ENCODE results near the gene BUD31. TPM values are rescaled to one million over a fixed set of nuclear protein-coding genes. Genes with fewer than 3 reads are reported as not detected.

BUD31 gene
- total RNA-seq, 2 experiments from 2014 or later, result 147 to 153 TPM

DNA sequence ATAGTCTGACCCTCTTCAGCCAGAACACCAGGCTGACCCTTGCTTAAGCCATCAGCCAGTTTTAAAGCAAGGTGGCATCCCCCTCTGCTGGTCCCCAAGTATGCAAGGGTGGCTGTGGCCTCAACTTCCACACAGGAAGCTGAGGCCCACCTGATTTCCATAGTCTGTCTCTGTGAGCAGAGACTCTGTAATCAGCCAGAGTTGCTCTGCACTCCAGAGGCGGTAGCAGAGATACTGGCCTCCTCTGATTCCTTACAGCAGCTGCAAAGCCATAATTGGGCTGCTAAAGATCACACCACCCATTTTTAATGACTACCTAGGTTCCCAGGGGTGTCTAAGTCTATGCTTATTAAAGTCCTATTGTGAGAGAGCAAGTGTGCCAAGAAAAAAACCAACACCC, 2.2 kb upstream of the BUD31 start:
- Mint-ChIP-seq H3K27ac (peak overlapping the region; percentile 87), H3K36me3 (ENCODE audit: low read depth) (peaks cover 70% of the 10 kb centered on the region), H3K9me3 (no peaks in the 10 kb centered on the region), H3K27me3 (no peaks in the 10 kb centered on the region), H3K4me3 (peak overlapping the region; percentile 93), H3K4me1 (ENCODE audit: low read depth) (peaks cover 61% of the 10 kb centered on the region)
- DNase-seq (no peak), ATAC-seq (ENCODE audit: poor library complexity) (no peak)
- no peak overlapping the region for H3K4me3 ChIP-seq (ENCODE audit: low read length)
- peak overlapping the region; percentile 98 to 99 for H3K27ac ChIP-seq (ENCODE audit: low read depth in 1 of 2, low read length in 2 of 2)
- H3K36me3 ChIP-seq (ENCODE audit: insufficient read depth, low read length), result peaks cover 38% of the 10 kb centered on the region
- peaks cover 55% of the 10 kb centered on the region for H3K4me1 ChIP-seq (ENCODE audit: insufficient read depth, low read length)
- intact Hi-C loops (cut with DNase I, micrococcal nuclease), result loop anchor here in 1 of 2 experiments (10.0 kb wide), 1 partner anchor 82 kb away; the partner anchor contains the start of gene ARPC1A
- TF ChIP-seq, protein P1, sequence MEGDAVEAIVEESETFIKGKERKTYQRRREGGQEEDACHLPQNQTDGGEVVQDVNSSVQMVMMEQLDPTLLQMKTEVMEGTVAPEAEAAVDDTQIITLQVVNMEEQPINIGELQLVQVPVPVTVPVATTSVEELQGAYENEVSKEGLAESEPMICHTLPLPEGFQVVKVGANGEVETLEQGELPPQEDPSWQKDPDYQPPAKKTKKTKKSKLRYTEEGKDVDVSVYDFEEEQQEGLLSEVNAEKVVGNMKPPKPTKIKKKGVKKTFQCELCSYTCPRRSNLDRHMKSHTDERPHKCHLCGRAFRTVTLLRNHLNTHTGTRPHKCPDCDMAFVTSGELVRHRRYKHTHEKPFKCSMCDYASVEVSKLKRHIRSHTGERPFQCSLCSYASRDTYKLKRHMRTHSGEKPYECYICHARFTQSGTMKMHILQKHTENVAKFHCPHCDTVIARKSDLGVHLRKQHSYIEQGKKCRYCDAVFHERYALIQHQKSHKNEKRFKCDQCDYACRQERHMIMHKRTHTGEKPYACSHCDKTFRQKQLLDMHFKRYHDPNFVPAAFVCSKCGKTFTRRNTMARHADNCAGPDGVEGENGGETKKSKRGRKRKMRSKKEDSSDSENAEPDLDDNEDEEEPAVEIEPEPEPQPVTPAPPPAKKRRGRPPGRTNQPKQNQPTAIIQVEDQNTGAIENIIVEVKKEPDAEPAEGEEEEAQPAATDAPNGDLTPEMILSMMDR (IDR thresholded peaks at IDR 0.05), result no peak
- CTCF ChIA-PET, result interaction anchor here (1.8 to 2.3 kb wide), 2 partner anchors 32 to 41 kb away, joined by 4 to 7 read pairs; partner anchors contain the start of gene ARPC1B
- H3K9me3 ChIP-seq (ENCODE audit: control insufficient read depth in 1 of 2, insufficient read depth in 1 of 2, low read length in 2 of 2), result no peaks in the 10 kb centered on the region
- no peaks in the 10 kb centered on the region for H3K27me3 ChIP-seq (ENCODE audit: control insufficient read depth in 1 of 2, insufficient read depth in 2 of 2, low read length in 2 of 2)
- POLR2A ChIA-PET, result interaction anchor here (0.8 to 4.2 kb wide), 7 partner anchors 8 to 1468 kb away, joined by 3 to 105 read pairs (median 9); partner anchors contain the start of genes ARPC1B, MEPCE, SRRT and ZCWPW1

DNA sequence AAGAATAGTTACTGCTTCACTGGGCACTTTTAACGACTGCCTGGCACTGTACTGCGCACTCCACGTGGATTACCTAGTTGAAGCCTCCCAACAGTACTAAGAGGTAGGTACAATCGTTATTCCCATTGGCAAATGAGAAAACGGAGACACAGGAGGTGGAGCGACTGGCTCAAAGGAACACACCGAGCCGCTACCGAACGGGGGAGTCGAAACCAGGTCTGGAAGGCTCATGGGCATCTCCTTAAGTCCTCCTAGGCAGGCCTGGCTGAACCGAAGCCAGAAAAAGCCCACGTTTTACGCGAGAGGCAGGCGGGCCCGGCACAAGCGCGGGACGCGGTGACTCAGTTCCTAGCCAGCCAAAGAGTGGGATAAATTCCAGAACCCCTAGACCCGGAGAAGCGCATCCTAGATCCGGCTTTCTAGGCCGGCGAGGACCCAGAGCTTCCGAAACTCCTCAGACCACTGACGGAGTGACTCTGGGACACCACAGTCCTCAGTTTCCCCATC, 844 bp upstream of the BUD31 start:
- POLR2A ChIA-PET, result interaction anchor here (0.7 to 4.2 kb wide), 19 partner anchors 8 to 1021 kb away, joined by 3 to 105 read pairs (median 15); partner anchors contain the start of genes ARPC1A, ARPC1B, CPSF4 and FAM200A
- no peaks in the 10 kb centered on the region for H3K27me3 ChIP-seq (ENCODE audit: control insufficient read depth in 1 of 2, insufficient read depth in 2 of 2, low read length in 2 of 2)
- H3K9me3 ChIP-seq (ENCODE audit: control insufficient read depth in 1 of 2, insufficient read depth in 1 of 2, low read length in 2 of 2), result no peaks in the 10 kb centered on the region
- DNase-seq (peak in 9 of 14 experiments; percentile 11 to 63 (median 29)), ATAC-seq (ENCODE audit: poor library complexity) (no peak)
- TF ChIP-seq, protein P1 (IDR thresholded peaks at IDR 0.05), result no peak
- Mint-ChIP-seq H3K27ac (peak overlapping the region; percentile 87), H3K9me3 (no peaks in the 10 kb centered on the region), H3K4me3 (peak overlapping the region; percentile 93), H3K27me3 (no peaks in the 10 kb centered on the region), H3K4me1 (ENCODE audit: low read depth) (peaks cover 60% of the 10 kb centered on the region), H3K36me3 (ENCODE audit: low read depth) (peaks cover 73% of the 10 kb centered on the region)
- H3K36me3 ChIP-seq (ENCODE audit: insufficient read depth, low read length), result peaks cover 44% of the 10 kb centered on the region
- H3K4me3 ChIP-seq (ENCODE audit: low read length), result peak overlapping the region; percentile 99
- intact Hi-C loops (cut with DNase I, micrococcal nuclease), result loop anchor here (1.0 to 10.0 kb wide), 10 partner anchors 15 to 97 kb away; partner anchors contain the start of genes ARPC1A (in 1 of the 2), ARPC1B (in 1 of the 2), ATP5MF (in 1 of the 2) and ZKSCAN5 (in 1 of the 2)
- peaks cover 55% of the 10 kb centered on the region for H3K4me1 ChIP-seq (ENCODE audit: insufficient read depth, low read length)
- CTCF ChIA-PET, result interaction anchor here (1.0 to 2.3 kb wide), 3 partner anchors 8 to 172 kb away, joined by 3 to 7 read pairs (median 4); partner anchors contain the start of gene ARPC1B
- H3K27ac ChIP-seq (ENCODE audit: low read depth in 1 of 2, low read length in 2 of 2), result peak overlapping the region; percentile 98 to 99

DNA sequence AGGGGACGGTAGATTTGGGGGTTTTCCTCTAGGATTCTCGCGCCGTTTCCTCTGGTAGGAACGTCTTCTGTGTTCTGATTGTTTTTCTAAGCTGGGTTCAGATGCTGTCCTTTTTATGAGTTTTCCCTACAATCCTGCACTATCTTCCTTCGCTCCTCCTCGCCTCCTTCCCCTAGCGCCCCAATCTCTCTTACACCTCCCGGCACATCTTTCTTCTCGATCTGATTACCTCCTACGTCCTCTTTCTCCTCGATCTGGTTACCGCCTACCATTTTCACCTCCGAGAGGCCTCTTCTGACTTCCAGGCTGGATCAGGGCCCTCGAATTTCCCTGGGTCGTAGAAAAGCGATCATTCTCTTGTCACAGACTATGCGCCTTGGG, 413 bp downstream of the BUD31 start:
- intact Hi-C loops (cut with DNase I, micrococcal nuclease), result loop anchor here (1.0 to 10.0 kb wide), 7 partner anchors 16 to 96 kb away; partner anchors contain the start of genes ARPC1A (in 1 of the 2), ATP5MF (in 1 of the 2) and ZKSCAN5 (in 1 of the 2)
- peak overlapping the region; percentile 93 for H3K4me3 Mint-ChIP-seq

More for the DNA sequence above, 413 bp downstream of the BUD31 start:
- Mint-ChIP-seq H3K9me3 (no peaks in the 10 kb centered on the region), H3K36me3 (ENCODE audit: low read depth) (peaks cover 68% of the 10 kb centered on the region), H3K27ac (peak overlapping the region; percentile 87), H3K27me3 (no peaks in the 10 kb centered on the region), H3K4me1 (ENCODE audit: low read depth) (peaks cover 52% of the 10 kb centered on the region)
- ATAC-seq (ENCODE audit: poor library complexity) (peak; percentile 28), DNase-seq (peak in 1 of 14 experiments; percentile 36)
- peak overlapping the region; percentile 98 to 99 for H3K27ac ChIP-seq (ENCODE audit: low read depth in 1 of 2, low read length in 2 of 2)
- TF ChIP-seq, protein P1 (IDR thresholded peaks at IDR 0.05), result no peak
- H3K4me3 ChIP-seq (ENCODE audit: low read length), result peak overlapping the region; percentile 99
- ChIA-PET CTCF (interaction anchor here (0.9 kb wide), 1 partner anchor 43 kb away, joined by 5 read pairs; no protein-coding TSS in a partner anchor), POLR2A (interaction anchor here (0.6 to 4.2 kb wide), 33 partner anchors 10 to 1020 kb away, joined by 3 to 105 read pairs (median 5); partner anchors contain the start of genes ARPC1A, ARPC1B, ATP5MF and CPSF4)
- H3K9me3 ChIP-seq (ENCODE audit: control insufficient read depth in 1 of 2, insufficient read depth in 1 of 2, low read length in 2 of 2), result no peaks in the 10 kb centered on the region
- H3K4me1 ChIP-seq (ENCODE audit: insufficient read depth, low read length), result peaks cover 51% of the 10 kb centered on the region
- H3K36me3 ChIP-seq (ENCODE audit: insufficient read depth, low read length), result peaks cover 45% of the 10 kb centered on the region
- H3K27me3 ChIP-seq (ENCODE audit: control insufficient read depth in 1 of 2, insufficient read depth in 2 of 2, low read length in 2 of 2), result no peaks in the 10 kb centered on the region

Data from CD4-positive, alpha-beta T cell (primary cell).